ENCODE measurements around the gene NAA25.

- TF ChIP-seq CTCF (IDR thresholded peaks at IDR 0.05) = no peak
- no peak for TF ChIP-seq POLR2A (IDR thresholded peaks at IDR 0.05)
These were observed 45.3 kb downstream of the NAA25 start for GRCh38 chr12:112063273-112063672.
